ENCODE data around the gene PIKFYVE. TPM values are rescaled to one million over a fixed set of nuclear protein-coding genes. Genes with fewer than 3 reads are reported as not detected.

PIKFYVE gene
- total and polyA plus RNA-seq, 2 experiments from 2014 or later = 4.8 to 19.7 TPM

GRCh38 chr2:208296610-208297009 lies 30.6 kb downstream of the PIKFYVE start:
- WGBS, 2 experiments (ENCODE audit: low coverage in 1 of 2, low lambda C conversion rate in 2 of 2, missing lambda C conversion rate in 2 of 2) = 98 to 100% methylated on average over 2 of the region's 2 CpGs
- Histone ChIP-seq H3K9me2 (ENCODE audit: insufficient read depth) (no peaks in the 10 kb centered on the region), H3K9ac (no peak overlapping the region), H2AFZ (no peak overlapping the region), H3K4me2 (ENCODE audit: unreplicated experiment) (no peak overlapping the region), H3K4me1 (ENCODE audit: insufficient read depth) (no peaks in the 10 kb centered on the region), H3F3A (ENCODE audit: insufficient read depth) (no peaks in the 10 kb centered on the region), H3K36me3 (ENCODE audit: low read depth) (peaks cover 35% of the 10 kb centered on the region), H3K27ac (no peak overlapping the region), H3K27me3 (replicated peaks; ENCODE audit: insufficient read depth) (no peaks in the 10 kb centered on the region), H3K4me3 (no peak overlapping the region), H3K9me3 (ENCODE audit: low read depth) (no peaks in the 10 kb centered on the region), H4K20me1 (ENCODE audit: insufficient read depth) (no peaks in the 10 kb centered on the region), H3K79me2 (ENCODE audit: insufficient read depth) (peaks cover 54% of the 10 kb centered on the region)
- in situ Hi-C loops (cut with MboI) = no loop called here
- TF ChIP-seq EZH2phosphoT487 (IDR thresholded peaks at IDR 0.05; ENCODE audit: insufficient read depth, low read depth) (no peak), EZH2 (IDR thresholded peaks at IDR 0.05; ENCODE audit: insufficient read depth, poor library complexity, severe bottlenecking) (no peak)
- DNase-seq = no peak

GRCh38 chr2:208297961-208298360 lies 31.9 kb downstream of the PIKFYVE start:
- Histone ChIP-seq H3K9me3 (ENCODE audit: low read depth) (no peaks in the 10 kb centered on the region), H3K9me2 (ENCODE audit: insufficient read depth) (no peaks in the 10 kb centered on the region), H3F3A (ENCODE audit: insufficient read depth) (no peaks in the 10 kb centered on the region)

GRCh38 chr2:208300847-208301618 lies 35.0 kb downstream of the PIKFYVE start:
- DNase-seq = no peak
- TF ChIP-seq EZH2phosphoT487 (IDR thresholded peaks at IDR 0.05; ENCODE audit: insufficient read depth, low read depth) = no peak
- no peak for TF ChIP-seq EZH2 (IDR thresholded peaks at IDR 0.05; ENCODE audit: insufficient read depth, poor library complexity, severe bottlenecking)
- H3K4me1 ChIP-seq (ENCODE audit: insufficient read depth) = peaks cover 3% of the 10 kb centered on the region; the same call in 1 of the 2 replicates
- no peaks in the 10 kb centered on the region for H3K27me3 ChIP-seq (replicated peaks; ENCODE audit: insufficient read depth)
- peaks cover 12% of the 10 kb centered on the region for H3K79me2 ChIP-seq (ENCODE audit: insufficient read depth)
- peaks cover 16% of the 10 kb centered on the region; the same call in 1 of the 2 replicates for H3F3A ChIP-seq (ENCODE audit: insufficient read depth)
- H3K36me3 ChIP-seq (ENCODE audit: low read depth) = peaks cover 56% of the 10 kb centered on the region
- H3K9me3 ChIP-seq (ENCODE audit: low read depth) = no peaks in the 10 kb centered on the region
- H3K4me3 ChIP-seq = no peak overlapping the region
- no peak overlapping the region for H3K9ac ChIP-seq
- H2AFZ ChIP-seq = no peak overlapping the region
- WGBS, 2 experiments (ENCODE audit: low coverage in 1 of 2, low lambda C conversion rate in 2 of 2, missing lambda C conversion rate in 2 of 2) = 98 to 100% methylated on average over 5 of the region's 5 CpGs
- no peaks in the 10 kb centered on the region for H3K9me2 ChIP-seq (ENCODE audit: insufficient read depth)
- H3K27ac ChIP-seq = no peak overlapping the region
- no peak overlapping the region for H3K4me2 ChIP-seq (ENCODE audit: unreplicated experiment)
- H4K20me1 ChIP-seq (ENCODE audit: insufficient read depth) = no peaks in the 10 kb centered on the region
- in situ Hi-C loops (cut with MboI) = no loop called here

More at GRCh38 chr2:208297961-208298360, 31.9 kb downstream of the PIKFYVE start:
- Histone ChIP-seq H3K9ac (no peak overlapping the region), H3K4me1 (ENCODE audit: insufficient read depth) (no peaks in the 10 kb centered on the region), H2AFZ (no peak overlapping the region), H3K27me3 (replicated peaks; ENCODE audit: insufficient read depth) (no peaks in the 10 kb centered on the region), H3K4me2 (ENCODE audit: unreplicated experiment) (no peak overlapping the region), H3K79me2 (ENCODE audit: insufficient read depth) (peaks cover 43% of the 10 kb centered on the region), H3K36me3 (ENCODE audit: low read depth) (peaks cover 48% of the 10 kb centered on the region), H3K4me3 (no peak overlapping the region), H4K20me1 (ENCODE audit: insufficient read depth) (no peaks in the 10 kb centered on the region), H3K27ac (no peak overlapping the region)
- WGBS, 2 experiments (ENCODE audit: low coverage in 1 of 2, low lambda C conversion rate in 2 of 2, missing lambda C conversion rate in 2 of 2) = 95 to 100% methylated on average over 1 of the region's 1 CpG
- in situ Hi-C loops (cut with MboI) = no loop called here
- no peak for TF ChIP-seq EZH2 (IDR thresholded peaks at IDR 0.05; ENCODE audit: insufficient read depth, poor library complexity, severe bottlenecking)
- DNase-seq = no peak

- Histone ChIP-seq H3K27me3 (replicated peaks; ENCODE audit: insufficient read depth) (no peaks in the 10 kb centered on the region), H3K36me3 (ENCODE audit: low read depth) (peaks cover 50% of the 10 kb centered on the region), H3K4me2 (ENCODE audit: unreplicated experiment) (no peak overlapping the region), H3K79me2 (ENCODE audit: insufficient read depth) (no peaks in the 10 kb centered on the region), H3K4me3 (no peak overlapping the region), H3K9me2 (ENCODE audit: insufficient read depth) (no peaks in the 10 kb centered on the region), H3K9ac (no peak overlapping the region), H2AFZ (no peak overlapping the region), H4K20me1 (ENCODE audit: insufficient read depth) (peaks cover 5% of the 10 kb centered on the region; the same call in 1 of the 2 replicates), H3K4me1 (ENCODE audit: insufficient read depth) (peaks cover 7% of the 10 kb centered on the region; the same call in 1 of the 2 replicates), H3K27ac (no peak overlapping the region), H3K9me3 (ENCODE audit: low read depth) (no peaks in the 10 kb centered on the region), H3F3A (ENCODE audit: insufficient read depth) (peaks cover 20% of the 10 kb centered on the region; the same call in 1 of the 2 replicates)
- no peak for TF ChIP-seq EZH2 (IDR thresholded peaks at IDR 0.05; ENCODE audit: insufficient read depth, poor library complexity, severe bottlenecking)
- TF ChIP-seq EZH2phosphoT487 (IDR thresholded peaks at IDR 0.05; ENCODE audit: insufficient read depth, low read depth) = no peak
- no peak for DNase-seq
- in situ Hi-C loops (cut with MboI) = no loop called here
- 90 to 91% methylated on average over 4 of the region's 4 CpGs for WGBS, 2 experiments (ENCODE audit: low coverage in 1 of 2, low lambda C conversion rate in 2 of 2, missing lambda C conversion rate in 2 of 2)
Observed at GRCh38 chr2:208304157-208304556, 38.1 kb downstream of the PIKFYVE start.

All from GM23248 (cell line).